Astrocyte of the cerebellum (primary cell): Measurements from ENCODE around the gene ADAM33.

Source experiments
- DNase-seq: peaks from one replicate; pipeline ENCODE4 v3.0.0-alpha.2; 2011; ENCODE audit warnings: low read depth
- H3K4me3 ChIP-seq: 2 replicates; pipeline ENCODE4 v1.5.1; 2011; ENCODE audit warnings: mild to moderate bottlenecking, low read depth, low read length, moderate library complexity
- CTCF ChIP-seq: IDR thresholded peaks from 2 replicates; pipeline ENCODE4 v1.5.1; 2012; ENCODE audit warnings: low read length, low read depth, moderate library complexity, mild to moderate bottlenecking; ENCODE audit errors: missing control alignments
- in situ Hi-C: cut with HindIII; loops from 2 replicates; pipeline ENCODE4 v1.10.0; 2017; ENCODE audit warnings: low sequenced_read_pairs

ADAM33 gene

GRCh38 chr20:3627476-3627875, 54.3 kb downstream of the ADAM33 start:
- no peak for TF ChIP-seq CTCF
- no peak overlapping the region for H3K4me3 ChIP-seq
- in situ Hi-C loops, result no loop called here
- no peak for DNase-seq

GRCh38 chr20:3622406-3622805, 59.4 kb downstream of the ADAM33 start:
- H3K4me3 ChIP-seq, result no peak overlapping the region
- no peak for DNase-seq
- in situ Hi-C loops, result no loop called here
- no peak for TF ChIP-seq CTCF

GRCh38 chr20:3621111-3621510, 60.7 kb downstream of the ADAM33 start:
- in situ Hi-C loops, result no loop called here
- no peak for DNase-seq
- TF ChIP-seq CTCF, result no peak
- no peak overlapping the region for H3K4me3 ChIP-seq
